Measurements from ENCODE around the gene PLLP. TPM values are rescaled to one million over a fixed set of nuclear protein-coding genes. Genes with fewer than 3 reads are reported as not detected.

The PLLP gene
- total and polyA plus RNA-seq, 9 of the 15 experiments (the other 6 are each of a cell fraction or from before 2014, with no cell fraction given) = 0.09 to 0.96 (median 0.27) TPM

GRCh38 chr16:57245472-57246113 is 38.9 kb downstream of the PLLP start (continued):
- TF ChIP-seq NKRF (IDR thresholded peaks at IDR 0.05; ENCODE audit: borderline replicate concordance) (0 out of 2 replicates have a peak, but pooled peaks have one; percentile 1), AFF4 (CRISPR knock-in tag; IDR thresholded peaks at IDR 0.05) (0 out of 2 replicates have a peak, but pooled peaks have one; percentile 40), LCOR (CRISPR knock-in tag; IDR thresholded peaks at IDR 0.05) (no peak), ZEB2 (IDR thresholded peaks at IDR 0.05) (0 out of 2 replicates have a peak, but pooled peaks have one; percentile 14), ZNF24 (IDR thresholded peaks at IDR 0.05) (no peak), ZNF282 (CRISPR knock-in tag; IDR thresholded peaks at IDR 0.05) (no peak), MAFK (IDR thresholded peaks at IDR 0.05; ENCODE audit: low read length) (no peak), ZFP1 (CRISPR knock-in tag; IDR thresholded peaks at IDR 0.05) (no peak), HLTF (IDR thresholded peaks at IDR 0.05) (no peak), IRF9 (tag; IDR thresholded peaks at IDR 0.05) (no peak), MNT (conservative IDR thresholded peaks at IDR 0.05) (no peak), BRD4 (IDR thresholded peaks at IDR 0.05) (0 out of 2 replicates have a peak, but pooled peaks have one; percentile 35), SIRT6 (IDR thresholded peaks at IDR 0.05; ENCODE audit: low read depth, low read length) (no peak), ZFP36 (IDR thresholded peaks at IDR 0.05; ENCODE audit: low read depth, low read length, partially characterized antibody) (no peak), ARID3A (IDR thresholded peaks at IDR 0.05; ENCODE audit: borderline replicate concordance, low read depth, low read length) (no peak), ZBED1 (IDR thresholded peaks at IDR 0.05) (no peak), ZFX (CRISPR knock-in tag; IDR thresholded peaks at IDR 0.05) (peak; percentile 88), MECOM (CRISPR knock-in tag; IDR thresholded peaks at IDR 0.05) (no peak), GABPA (tag; conservative IDR thresholded peaks at IDR 0.05; ENCODE audit: low read depth) (no peak), SIN3B (IDR thresholded peaks at IDR 0.05; ENCODE audit: low read depth) (no peak)

Measured in K562 (cell line).